ENCODE data around the gene CD1D. TPM values are rescaled to one million over a fixed set of nuclear protein-coding genes. Genes with fewer than 3 reads are reported as not detected.

Gene CD1D
- total and polyA plus RNA-seq, 8 donors, result 0.93 to 2.6 (median 1.9) TPM; not detected in 3

DNA sequence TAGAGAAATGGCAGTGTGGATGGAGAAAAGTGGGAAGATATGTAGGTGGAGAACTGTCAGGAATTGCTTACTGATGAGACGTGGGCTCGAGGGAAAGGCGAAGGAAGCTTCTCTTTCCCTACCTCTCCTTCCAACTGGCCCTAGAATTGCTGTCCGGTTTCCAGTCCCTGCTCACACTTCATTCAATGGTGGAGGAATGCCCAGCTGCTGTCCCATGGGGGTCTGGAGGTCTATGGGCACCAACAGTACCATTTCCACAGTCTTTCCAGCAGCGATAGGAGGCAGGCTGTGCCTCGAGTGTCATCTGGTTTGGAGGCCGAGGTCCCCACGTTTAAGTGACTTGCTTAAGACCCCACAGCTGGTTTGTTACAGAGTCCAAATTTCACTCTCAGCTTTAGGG is 31.5 kb upstream of the CD1D start:
- Histone ChIP-seq H3K4me3 (peak overlapping the region; percentile 33 to 38 (median 36)), H3K27ac (peak overlapping the region in 4 of 5 donors; percentile 56 to 76 (median 72)), H3K36me3 (no peaks in the 10 kb centered on the region), H3K4me1 (peaks cover 5 to 14% (median 10%) of the 10 kb centered on the region in 4 donors), H3K27me3 (peaks cover 0 to 1% (median 0%) of the 10 kb centered on the region in 3 donors), H3K9me3 (no peaks in the 10 kb centered on the region)
- peak in 1 of 2 donors; percentile 17 for DNase-seq
- intact Hi-C loops (cut with DNase I; ENCODE audit: low total_unique reads), result no loop called here
- TF ChIP-seq POLR2AphosphoS5 (IDR thresholded peaks at IDR 0.05), result no peak
- 48 to 63% (median 59%) methylated on average over 8 of the region's 8 CpGs for WGBS, 5 donors

DNA sequence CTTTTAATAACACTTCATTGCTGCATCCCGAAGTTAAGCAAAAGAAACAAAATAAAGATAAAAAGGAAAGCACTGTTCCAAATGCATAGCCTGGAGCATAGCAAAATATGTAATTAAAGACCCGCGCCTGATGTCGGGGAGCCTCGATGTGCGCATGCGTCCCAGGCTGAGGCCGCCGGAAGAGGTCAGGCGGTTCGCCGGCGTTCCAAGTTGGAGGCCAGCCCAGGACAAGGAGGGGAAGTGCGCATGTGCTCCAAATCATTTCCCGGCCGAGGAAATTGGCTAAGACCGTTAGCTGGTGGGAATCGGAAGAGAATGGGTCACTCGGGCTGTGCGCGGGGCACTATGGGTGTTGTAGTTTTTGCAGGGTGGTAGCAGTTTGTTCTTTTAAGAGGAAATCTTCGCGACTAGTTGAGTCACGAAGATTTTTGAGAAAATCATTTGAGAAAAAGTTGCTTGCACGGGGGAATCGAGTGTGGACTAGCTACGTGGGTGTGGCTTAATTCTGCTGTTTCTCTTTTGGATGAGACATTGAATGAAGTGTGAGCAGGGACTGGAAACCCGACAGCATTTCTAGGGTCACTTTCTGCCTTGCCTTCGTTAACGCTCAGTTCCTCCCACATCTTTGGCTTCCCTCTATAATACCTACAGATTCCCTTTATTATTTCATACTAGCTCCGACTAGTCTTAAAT is 31.0 kb upstream of the CD1D start:
- peak overlapping the region; percentile 33 to 38 (median 36) for H3K4me3 ChIP-seq
- peaks cover 0 to 7% (median 0%) of the 10 kb centered on the region in 3 donors for H3K27me3 ChIP-seq
- no peaks in the 10 kb centered on the region for H3K36me3 ChIP-seq
- peak; percentile 81 to 97 for DNase-seq
- H3K27ac ChIP-seq, result peak overlapping the region in 4 of 5 donors; percentile 56 to 76 (median 72)
- intact Hi-C loops (cut with DNase I; ENCODE audit: low total_unique reads), result no loop called here
- no peaks in the 10 kb centered on the region for H3K9me3 ChIP-seq
- 9 to 14% (median 11%) methylated on average over 31 of the region's 31 CpGs for WGBS, 5 donors
- TF ChIP-seq EP300 (IDR thresholded peaks at IDR 0.05) (peak; percentile 92), POLR2AphosphoS5 (IDR thresholded peaks at IDR 0.05) (peak; percentile 66 to 92 (median 91)), POLR2A (IDR thresholded peaks at IDR 0.05) (no peak)
- H3K4me1 ChIP-seq, result peaks cover 5 to 14% (median 10%) of the 10 kb centered on the region in 4 donors

DNA sequence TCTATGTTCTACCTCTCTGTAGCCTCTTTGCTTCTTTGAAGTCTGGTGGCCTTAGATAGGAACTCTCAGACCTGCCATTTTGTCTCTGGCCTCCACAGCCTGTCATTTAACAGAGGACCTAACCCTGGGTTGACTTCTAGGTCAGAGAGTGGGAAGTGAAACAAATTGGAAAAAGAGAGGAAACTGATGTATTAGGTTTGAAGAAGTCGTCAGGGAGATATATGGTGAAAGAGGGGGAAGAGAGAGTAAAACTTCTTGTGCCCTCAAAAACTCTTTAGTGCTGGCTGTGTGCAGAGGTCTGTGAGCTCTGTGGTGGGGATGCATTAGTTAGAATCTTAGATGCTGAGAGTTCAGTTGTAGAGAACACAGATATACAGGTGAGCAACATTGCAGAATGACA is 30.2 kb upstream of the CD1D start:
- intact Hi-C loops (cut with DNase I; ENCODE audit: low total_unique reads), result no loop called here
- peaks cover 0 to 10% (median 0%) of the 10 kb centered on the region in 3 donors for H3K27me3 ChIP-seq
- WGBS, 5 donors, result 74 to 93% (median 83%) methylated on average over 1 of the region's 1 CpG
- H3K27ac ChIP-seq, result peak overlapping the region in 4 of 5 donors; percentile 30 to 76 (median 72)
- no peak for DNase-seq
- no peaks in the 10 kb centered on the region for H3K9me3 ChIP-seq
- no peaks in the 10 kb centered on the region for H3K36me3 ChIP-seq
- TF ChIP-seq POLR2AphosphoS5 (IDR thresholded peaks at IDR 0.05) (no peak), CTCF (IDR thresholded peaks at IDR 0.05) (no peak), EP300 (IDR thresholded peaks at IDR 0.05) (no peak), POLR2A (IDR thresholded peaks at IDR 0.05) (no peak)
- H3K4me3 ChIP-seq, result no peak overlapping the region
- H3K4me1 ChIP-seq, result peaks cover 5 to 14% (median 10%) of the 10 kb centered on the region in 4 donors

- WGBS, 5 donors, result 79 to 86% (median 85%) methylated on average over 1 of the region's 1 CpG
- Histone ChIP-seq H3K36me3 (no peaks in the 10 kb centered on the region), H3K9me3 (no peaks in the 10 kb centered on the region), H3K4me3 (no peak overlapping the region), H3K4me1 (peaks cover 5 to 14% (median 10%) of the 10 kb centered on the region in 4 donors), H3K27ac (no peak overlapping the region), H3K27me3 (peaks cover 0 to 14% (median 0%) of the 10 kb centered on the region in 3 donors)
- TF ChIP-seq POLR2AphosphoS5 (IDR thresholded peaks at IDR 0.05) (no peak), EP300 (IDR thresholded peaks at IDR 0.05) (no peak), CTCF (IDR thresholded peaks at IDR 0.05) (no peak), POLR2A (IDR thresholded peaks at IDR 0.05) (no peak)
- intact Hi-C loops (cut with DNase I; ENCODE audit: low total_unique reads), result no loop called here
- DNase-seq, result no peak
These were observed 27.5 kb upstream of the CD1D start for GRCh38 chr1:158153179-158153578.

GRCh38 chr1:158153746-158154444 is 26.8 kb upstream of the CD1D start:
- Histone ChIP-seq H3K36me3 (no peaks in the 10 kb centered on the region), H3K27ac (no peak overlapping the region), H3K27me3 (peaks cover 0 to 19% (median 0%) of the 10 kb centered on the region in 3 donors), H3K4me1 (peaks cover 5 to 14% (median 9%) of the 10 kb centered on the region in 4 donors), H3K9me3 (no peaks in the 10 kb centered on the region), H3K4me3 (no peak overlapping the region)
- no peak for DNase-seq
- 58 to 71% (median 62%) methylated on average over 5 of the region's 5 CpGs for WGBS, 5 donors
- TF ChIP-seq CTCF (IDR thresholded peaks at IDR 0.05) (no peak), POLR2AphosphoS5 (IDR thresholded peaks at IDR 0.05) (no peak), POLR2A (IDR thresholded peaks at IDR 0.05) (no peak), EP300 (IDR thresholded peaks at IDR 0.05) (no peak)
- intact Hi-C loops (cut with DNase I; ENCODE audit: low total_unique reads), result no loop called here

All from stomach (tissue), 9 donors.